ENCODE results near the gene BMP8B.
"Not testable (repeated sequence)": the region's sequence is repeated elsewhere in the genome, so short reads cannot be mapped to it uniquely, and the experiment has no call there.

Gene BMP8B

DNA sequence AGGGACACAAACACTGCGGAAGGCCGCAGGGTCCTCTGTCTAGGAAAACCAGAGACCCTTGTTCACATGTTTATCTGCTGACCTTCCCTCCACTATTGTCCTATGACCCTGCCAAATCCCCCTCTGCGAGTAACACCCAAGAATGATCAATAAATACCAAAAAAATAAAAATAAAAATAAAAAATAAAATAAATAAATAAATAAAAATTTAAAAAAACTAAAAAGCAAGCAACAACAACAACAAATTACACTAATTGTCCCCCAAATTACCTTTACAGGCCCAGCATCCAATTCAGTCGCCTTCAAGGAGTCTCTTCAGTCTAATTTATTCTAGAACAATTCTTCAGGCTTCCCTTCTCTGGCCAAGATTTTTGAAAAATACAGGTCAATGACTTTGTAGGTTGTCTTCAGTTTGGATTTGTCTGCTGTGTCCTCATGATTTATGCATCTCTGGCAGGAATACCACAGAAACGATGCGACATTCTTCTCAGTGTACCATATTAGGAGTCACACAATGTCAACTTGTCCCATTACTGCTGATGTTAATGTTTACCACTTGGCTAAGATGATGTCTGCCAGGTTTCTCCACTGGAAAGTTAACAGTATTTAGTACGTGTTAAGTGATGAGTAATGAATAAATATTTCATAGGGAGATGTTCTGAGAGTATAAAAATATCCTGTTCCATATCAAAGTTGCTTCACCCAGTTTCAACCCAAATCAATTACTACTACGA lies 20.3 kb upstream of the BMP8B start:
- DNase-seq = no peak

DNA sequence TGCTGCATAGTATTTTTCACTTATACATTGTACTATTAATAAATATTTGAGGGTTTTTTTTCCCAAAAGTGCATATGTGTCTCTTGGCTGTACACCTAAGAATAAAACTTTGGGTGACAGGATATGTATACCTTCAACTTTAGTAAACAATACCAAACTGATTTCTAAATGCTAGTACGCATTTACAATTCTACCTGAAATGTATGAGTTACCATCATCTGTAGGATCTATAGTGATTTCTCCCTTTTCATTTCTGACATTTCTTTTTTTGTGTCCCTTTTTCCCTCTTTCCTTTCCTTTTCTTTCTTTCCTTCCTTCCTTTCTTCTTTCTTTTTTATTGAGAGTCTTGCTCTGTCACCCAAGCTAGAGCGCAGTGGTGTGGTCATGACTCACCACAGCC lies 16.7 kb upstream of the BMP8B start:
- DNase-seq = no peak

DNA sequence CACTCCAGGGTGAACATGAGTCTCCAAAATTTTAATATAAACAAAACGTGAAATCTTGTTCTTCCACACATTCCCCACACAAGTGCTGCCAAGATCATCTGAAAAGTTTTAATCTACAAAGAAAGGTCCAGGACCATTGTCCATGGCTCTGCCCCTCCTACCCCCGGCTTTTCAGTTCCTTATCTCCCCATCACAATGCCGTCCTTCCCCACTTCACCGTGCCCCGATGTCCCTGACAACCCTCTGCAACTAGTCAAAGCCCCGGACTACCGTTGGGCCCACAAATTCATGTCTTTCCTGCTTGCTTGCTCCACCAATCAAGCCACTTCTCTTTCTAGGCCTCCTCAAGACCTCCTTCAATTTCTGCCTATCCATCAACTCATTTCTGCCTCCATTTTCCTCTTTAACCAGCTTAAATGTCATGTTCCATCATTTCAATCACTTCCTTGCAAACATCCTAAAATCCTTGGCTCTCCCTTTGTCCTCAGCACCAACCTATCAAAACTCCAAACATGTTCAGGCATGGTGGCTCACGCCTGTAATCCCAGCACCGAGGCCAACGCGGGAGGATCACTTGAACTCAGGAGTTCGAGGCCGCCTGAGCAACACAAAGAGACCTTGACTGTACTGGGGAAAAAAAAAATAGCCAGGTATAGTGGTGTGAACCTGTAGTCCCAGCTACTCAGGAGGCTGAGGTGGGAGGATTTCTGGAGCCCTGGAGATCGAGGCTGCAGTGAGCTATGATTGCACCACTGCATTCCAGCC lies 14.0 kb upstream of the BMP8B start:
- DNase-seq = no peak

DNA sequence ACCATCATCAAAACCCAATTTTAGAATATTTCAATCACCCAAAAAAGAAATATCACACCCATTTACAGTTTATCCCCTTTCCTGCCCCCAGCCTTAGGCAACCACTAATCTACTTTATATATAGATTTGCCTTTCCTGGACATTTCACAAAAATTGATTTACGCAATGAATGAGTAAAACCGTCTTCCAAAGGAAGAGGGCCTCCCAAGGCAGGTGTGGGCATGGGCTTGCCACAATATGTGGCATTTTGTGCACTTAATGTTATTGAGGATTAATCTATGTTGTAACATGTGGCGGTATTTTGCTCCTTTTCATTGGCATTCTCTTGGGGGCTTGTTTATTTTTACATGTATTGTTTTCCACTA lies 11.8 kb upstream of the BMP8B start:
- no peak for DNase-seq

DNA sequence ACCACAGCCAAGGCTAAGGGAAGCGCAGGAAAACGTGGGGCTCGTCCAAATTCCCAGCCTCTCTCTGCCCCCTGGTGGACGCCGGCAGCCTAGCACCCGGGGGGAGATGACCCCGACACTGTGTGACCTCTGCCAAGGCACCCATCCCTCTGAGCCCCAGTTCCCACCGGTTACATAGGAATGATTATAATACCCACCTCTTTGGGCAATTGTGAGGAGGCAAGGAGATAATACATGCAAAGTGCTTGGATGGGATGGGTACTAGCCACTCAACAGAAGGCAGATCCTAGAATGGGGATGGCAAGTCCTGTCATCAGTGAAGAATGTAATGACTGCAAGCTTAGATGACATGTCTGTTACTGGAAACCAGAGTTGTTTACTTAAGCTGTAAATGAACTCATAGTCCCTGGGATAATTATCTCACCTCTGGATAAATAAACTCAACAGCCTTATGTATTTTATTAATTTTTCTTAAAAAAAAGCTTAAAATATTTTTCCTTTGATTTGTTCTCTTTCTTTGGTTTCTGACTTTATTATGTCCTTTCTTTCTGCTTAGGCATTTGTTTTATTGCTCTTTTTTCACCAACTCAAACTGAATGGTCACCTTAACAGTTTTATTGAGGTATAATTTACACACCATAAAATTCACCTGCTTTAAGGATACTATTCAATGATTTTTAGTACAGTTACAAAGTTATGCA lies 11.3 kb upstream of the BMP8B start:
- peak; percentile 74 for DNase-seq

DNA sequence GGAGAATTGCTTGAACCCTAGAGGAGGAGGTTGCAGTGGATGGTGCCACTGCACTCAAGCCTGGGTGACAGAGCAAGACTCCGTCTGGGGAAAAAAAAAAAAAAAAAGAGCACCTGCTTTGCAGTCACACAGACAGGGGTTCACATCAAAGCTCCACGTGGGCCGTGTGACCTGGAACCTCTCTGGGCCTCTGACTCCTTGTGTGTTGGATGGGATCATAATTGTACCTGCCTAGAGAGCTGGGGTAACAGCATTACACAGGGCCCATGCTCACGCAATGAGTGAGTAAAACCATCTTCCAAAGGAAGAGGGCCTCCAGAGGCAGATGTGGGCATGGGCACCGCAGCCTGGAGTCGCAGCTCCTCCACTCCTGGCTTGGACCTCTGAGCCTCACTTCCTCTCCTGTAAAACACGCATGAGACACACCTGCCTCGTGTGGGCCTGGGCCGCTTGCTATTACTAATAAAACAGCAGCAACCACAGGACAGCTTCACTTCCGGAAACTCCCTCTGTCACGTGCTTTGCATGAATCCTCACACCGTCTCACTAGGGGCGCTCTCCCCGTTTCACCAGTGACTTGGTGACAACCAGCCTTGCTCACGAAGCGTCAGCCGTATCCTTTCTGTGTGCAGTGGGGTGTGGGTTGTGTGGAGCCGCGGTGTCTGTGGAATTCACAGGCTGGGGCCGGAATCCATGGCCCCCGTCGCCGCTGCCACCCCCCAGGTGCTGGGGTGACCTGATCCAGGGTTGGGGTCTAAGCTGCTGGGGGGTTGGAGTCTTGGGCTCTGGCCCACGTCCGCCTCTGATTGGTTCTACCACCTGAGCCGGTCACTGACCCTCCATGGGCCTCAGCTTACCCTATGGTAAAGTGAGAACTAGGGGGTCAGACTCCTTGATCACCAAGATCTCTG lies 10.4 kb upstream of the BMP8B start:
- peak; percentile 94 for DNase-seq

DNA sequence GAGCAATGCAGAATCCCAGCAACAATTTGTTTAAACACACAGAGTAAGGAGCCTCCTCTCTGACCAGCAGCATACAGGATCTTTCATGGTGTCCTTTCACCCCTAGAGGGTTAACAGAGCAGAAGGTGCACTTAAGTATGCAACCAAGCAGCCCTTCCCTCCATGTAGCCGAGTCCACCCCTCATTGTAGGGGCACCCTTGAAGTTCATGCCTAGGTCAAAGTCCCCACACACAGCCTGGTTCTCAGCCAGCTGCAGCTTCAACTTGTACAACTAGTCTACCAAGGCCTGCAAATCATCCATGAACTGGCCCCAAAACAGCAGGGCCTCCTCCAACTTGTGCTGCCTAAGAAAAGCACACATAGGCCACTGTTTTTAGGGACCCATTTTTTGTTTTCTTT lies 7.0 kb upstream of the BMP8B start:
- DNase-seq = no peak

DNA sequence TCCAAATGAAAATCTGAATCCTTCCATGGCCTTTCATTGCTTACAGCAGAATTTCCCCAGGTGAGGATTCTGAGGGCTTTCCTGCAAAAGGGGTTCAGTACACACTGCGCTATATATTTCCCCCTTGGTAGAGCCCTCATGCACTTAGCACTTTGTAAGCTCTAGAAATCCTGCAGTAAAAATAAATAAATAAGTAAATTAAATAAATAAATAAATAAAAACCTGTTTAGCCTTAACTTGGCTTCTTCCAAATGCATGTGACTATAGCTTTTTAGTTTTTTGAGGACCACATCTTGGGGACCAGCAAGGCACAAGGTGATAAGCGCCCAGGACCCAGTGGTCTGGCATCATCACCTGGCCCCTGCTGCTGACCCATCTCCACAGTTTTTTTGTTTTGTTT lies 3.2 kb upstream of the BMP8B start:
- DNase-seq = no peak

DNA sequence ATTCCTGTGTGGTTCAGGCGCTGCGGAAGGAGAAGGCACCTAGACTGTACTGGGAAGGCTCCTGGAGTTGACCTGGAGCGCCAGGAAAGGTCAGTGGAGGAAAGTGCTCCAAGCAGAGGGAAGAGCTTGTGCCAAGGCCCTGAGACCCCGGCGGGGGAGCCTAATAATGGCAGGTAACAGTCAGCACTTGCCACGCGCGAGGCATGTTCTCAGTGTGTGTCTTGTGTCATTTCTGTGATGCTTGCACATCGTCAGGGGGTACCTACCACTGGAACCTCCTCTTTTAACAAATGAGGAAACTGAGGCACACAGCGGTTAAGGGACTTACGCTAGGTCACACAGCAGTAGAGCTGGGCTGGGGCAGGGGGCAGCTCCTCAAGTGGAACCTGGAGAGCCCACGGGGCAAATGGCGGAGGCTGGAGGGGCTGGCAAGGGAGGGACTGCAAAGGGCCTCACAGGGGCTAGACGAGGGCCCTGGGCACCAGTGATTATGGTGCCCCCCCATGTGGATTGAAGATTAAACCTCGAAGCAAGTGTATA lies 976 bp upstream of the BMP8B start:
- DNase-seq = no peak

DNA sequence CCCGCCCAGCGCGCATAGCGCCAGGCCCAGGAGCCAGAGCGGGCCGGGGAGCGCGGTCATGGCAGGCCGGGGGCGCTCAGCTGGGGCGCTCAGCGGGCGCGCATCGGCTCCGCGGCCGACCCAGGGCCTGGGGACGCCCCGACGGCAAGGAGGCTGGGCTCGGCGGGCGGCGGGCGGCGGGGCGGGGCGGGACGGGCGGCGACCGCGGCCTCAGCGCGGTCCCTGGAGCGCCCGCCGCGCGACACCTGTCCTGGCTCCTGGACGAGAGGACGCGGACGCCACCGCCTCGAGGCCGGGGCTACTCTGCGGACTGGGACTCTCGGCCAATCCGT lies 273 bp downstream of the BMP8B start:
- DNase-seq = no peak

DNA sequence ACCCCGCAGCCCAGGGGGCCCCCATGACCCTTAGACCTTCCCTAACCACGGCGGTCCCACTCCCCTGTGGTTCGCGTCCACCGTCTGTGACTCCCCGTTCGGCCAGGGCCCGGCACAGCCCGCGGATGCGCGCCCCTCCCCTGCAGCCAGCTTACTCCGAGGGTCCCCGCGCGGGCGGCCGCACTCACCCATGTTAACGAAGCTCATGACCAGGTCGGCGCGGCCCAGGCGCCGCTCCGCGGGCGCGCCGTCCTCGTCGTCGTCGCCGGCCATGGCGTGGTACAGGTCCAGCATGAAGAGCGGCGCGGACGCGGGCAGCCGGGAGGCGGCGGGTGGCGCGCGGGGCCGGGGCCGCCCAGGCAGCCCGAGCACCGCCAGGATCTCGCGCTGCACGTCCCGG lies 701 bp downstream of the BMP8B start:
- not testable (repeated sequence) for DNase-seq

DNA sequence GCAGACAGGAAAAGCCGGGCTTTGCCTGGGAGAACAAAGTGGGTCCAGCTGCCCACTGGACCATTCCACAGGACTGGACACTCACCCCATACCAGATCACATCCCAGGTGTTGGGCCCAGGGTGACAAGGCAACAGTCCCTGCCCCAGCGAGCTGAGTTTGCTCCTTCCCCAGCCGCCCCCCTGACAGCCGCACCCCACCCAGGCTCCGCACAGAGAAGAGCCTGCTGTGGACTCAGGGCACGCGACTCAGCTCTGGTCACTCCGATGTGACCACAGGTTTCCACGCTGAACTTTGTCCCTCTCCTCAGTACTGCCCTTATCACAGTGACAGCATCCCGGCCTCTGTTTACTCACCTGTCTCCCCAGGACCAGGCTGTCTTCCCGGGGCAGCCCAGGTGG lies 1.2 kb downstream of the BMP8B start:
- DNase-seq = no peak

DNA sequence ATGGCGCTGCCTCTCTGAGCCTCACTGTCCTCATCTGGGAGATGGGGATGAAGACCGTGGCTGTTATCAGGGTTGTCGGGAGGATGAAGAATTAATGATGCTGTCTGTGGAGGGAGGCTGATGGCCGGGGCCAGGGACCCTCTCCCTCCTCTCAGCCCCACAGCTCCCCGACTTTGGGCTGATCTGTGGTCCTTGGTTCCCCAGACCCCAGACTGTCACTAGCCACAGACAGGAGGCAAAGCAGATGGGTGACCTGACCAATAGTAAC lies 1.6 kb downstream of the BMP8B start:
- not testable (repeated sequence) for DNase-seq

DNA sequence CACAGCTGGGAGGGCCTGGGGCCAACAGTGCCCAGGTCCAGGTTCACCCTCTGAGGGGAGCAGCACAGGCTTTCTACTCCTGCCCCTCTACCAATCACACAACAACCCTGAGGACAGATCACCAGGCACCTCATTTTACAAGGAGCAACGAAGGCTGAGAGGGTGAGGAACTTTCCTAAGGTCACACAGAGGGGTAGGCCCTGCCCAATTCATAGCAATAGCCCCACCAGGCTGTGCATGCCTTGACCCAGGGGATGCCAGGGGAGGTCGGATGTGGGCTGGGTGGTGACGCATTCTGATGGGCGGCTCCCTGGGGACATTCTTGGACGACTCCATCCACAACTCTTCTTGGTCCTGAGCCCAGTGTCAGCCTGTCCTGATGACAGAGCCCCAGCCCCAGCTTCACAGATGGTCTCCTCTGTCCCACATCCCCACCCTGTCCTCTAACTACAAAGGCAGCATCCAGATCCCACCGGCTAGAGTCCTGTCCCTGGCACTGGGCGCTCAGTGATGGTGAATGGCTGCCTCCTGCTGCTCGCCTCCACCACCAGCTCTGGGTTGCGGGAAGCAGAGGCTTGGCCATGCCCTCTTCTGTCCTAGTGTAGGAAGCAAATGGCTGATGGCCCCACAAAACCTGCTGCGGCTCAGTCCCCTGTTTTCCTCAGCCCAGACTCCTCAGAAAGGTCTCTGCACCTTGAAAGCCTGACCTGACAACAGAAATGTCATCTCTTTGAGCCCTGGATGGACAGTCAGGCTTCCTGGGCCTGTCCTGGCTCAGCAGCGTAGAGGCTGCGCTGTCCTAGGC lies 2.2 kb downstream of the BMP8B start:
- not testable (repeated sequence) for DNase-seq

DNA sequence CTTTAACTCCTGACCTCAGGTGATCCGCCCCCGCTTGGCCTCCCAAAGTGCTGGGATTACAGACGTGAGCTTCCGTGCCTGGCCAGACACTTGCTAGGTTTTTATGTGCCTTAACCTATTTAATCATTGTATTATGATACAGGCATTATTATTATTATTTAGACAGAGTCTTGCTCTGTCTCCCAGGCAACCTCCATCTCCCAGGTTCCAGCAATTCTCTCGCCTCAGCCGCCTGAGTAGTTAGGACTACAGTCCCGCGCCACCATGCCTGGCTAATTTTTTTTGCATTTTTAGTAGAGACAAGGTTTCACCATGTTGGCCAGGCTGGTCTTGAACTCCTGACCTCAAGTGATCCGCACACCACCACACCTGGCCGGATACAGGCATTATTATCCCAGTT lies 6.0 kb downstream of the BMP8B start:
- not testable (repeated sequence) for DNase-seq

DNA sequence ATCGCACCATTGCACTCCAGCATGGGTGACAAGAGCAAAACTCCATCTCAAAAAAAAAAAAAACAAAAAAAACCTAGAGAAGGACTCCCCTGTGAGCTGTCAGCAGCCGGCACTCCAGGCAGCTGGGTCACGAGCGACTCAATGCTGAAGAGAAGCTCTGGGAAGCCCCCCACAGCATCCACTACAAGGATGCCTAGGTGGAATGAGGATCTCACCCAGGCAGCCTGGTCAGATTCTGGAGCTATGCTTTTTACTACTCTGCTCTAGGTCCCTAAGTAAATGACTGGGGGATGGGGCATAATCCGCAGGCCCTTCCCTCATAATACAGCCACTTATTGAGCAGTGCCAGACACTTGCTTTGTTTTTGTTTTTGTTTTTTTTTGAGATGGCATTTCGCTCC lies 6.6 kb downstream of the BMP8B start:
- DNase-seq = no peak

DNA sequence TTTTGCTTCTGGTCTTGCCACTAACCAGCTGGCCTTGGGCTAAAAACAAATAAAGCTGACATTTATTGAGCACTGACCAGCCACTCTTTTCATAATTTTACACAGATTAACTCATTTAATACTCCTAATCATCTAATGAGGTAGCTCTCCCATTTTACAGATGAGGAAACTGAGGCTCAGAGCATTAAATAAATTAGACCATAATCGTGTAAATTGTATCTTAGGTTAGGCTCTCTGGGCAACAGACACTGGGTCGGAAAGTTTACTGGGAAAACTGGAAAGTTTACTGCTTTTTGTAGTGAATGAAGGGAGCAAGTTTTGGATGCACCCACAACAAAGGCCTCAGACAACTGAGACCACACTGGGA lies 7.3 kb downstream of the BMP8B start:
- no peak for DNase-seq

DNA sequence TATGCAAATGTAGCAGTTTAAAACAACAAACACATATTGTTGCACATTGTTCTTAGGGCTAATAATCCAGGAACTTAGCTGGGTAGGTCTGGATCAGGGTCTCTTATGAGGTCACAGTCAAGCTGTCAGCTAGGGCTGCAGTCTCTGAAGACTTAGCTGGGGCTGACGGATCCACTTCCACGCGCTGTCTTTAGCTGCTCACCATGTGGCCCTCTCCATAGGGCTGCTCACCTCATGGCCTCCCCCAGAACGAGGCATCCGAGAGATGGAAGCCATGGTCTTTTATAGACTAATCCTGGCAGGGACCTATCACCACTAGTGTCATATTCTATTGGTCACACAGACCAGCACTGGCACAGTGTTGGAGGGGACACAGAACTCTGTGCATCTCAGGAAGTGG lies 8.8 kb downstream of the BMP8B start:
- DNase-seq = no peak

DNA sequence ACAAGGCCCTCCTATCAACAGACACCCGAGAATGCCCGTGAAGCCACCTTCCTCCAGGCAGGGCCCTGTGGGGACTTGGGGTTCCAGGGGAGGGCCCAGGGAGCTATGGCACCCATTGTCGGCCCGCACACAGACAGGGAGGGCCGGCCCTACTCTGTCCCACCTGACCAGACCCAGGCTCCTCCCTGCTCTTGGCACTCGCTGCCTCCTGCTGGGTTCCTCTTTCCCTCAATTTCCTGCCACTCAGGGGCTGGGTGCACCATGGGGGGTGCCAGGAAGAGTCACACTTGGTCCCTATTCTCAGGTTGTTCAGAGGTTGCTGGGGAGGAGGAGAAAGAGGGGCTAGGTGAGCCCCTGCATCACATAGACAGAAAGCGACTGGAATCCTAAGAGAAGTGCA lies 9.5 kb downstream of the BMP8B start:
- DNase-seq = no peak

DNA sequence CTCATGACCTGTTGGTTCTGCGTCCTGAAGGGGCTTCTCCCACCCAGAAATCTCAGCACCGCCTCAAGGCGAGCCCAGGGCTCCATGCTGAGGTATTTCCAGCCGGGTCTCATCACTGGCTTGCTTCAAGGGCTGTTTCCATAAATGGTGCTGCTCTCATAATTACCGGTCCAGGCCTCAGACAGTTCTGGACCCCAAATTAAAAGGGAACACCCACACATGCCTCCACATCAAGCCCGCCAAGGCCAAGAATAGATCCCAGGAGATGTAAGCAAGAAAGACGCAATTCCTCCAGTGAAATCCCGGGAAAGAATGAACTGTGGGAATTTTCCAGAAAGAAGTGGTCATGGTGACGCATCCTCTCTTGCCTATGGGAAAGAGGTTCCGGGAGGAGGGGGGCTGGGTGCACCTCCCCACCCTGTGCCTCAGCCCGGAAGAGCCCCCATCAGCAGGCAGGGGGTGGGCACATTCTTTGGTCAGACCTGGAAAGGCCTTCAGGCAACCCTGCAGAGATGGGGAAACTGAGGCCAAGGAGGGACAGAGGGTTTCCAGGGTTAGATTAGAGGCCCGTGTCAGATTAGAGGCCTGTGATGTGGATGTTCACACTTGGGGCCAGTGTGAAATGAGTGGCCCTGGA lies 10.1 kb downstream of the BMP8B start:
- DNase-seq = not testable (repeated sequence)

DNA sequence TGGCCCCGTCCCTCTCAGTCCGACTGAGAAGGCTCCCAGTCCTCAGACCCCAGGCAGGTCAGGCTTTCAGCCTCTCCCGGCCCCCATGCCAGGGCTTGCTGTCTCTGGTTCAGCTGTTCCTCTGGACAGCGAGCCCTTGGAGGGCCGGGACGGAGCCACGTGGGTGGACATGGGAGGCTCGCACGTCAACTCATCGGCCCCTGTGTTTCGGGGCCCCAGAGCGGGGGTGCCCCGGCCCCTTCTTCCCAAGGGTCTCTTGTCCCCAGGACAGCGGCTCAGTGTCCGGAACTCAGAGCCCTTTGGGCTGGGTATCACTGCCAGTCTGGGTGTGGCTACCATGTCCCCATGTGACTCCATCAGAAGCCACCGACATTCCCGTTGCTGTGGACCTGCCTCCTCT lies 10.8 kb downstream of the BMP8B start:
- not testable (repeated sequence) for DNase-seq

DNA sequence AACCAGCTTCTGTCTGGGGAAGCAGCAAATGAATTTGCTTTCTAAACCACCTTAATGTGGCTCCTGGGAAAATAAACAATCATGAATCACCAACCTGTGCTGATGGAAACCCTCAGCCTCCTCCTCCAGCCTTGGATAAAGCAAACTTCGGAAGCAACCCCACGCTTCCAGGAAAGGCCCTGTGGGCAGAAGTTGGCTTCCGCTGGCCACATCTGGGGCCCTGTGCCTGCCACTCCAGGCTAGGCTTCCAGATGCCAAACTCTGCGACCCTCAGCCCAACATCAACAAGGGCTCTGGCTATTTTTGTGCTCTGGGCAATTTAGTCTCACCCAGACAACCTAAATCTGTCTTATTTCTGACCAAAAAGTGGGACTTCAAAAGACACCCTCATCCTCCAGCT lies 11.4 kb downstream of the BMP8B start:
- DNase-seq = no peak
